KOPT-K1 (cell line): ENCODE data around the gene ATAD3B.
"Not testable (repeated sequence)": the region's sequence is repeated elsewhere in the genome, so short reads cannot be mapped to it uniquely, and the experiment has no call there.

Experiments used
- H3K27ac ChIP-seq: fragments of 200-600 bp; sonication (generic); 2 replicates; pipeline ENCODE4 v1.5.1; 2016; ENCODE audit warnings: antibody characterized with exemption, mild to moderate bottlenecking, low read depth, low read length; ENCODE audit not compliant: poor library complexity, severe bottlenecking
- H3K36me3 ChIP-seq: fragments of 200-600 bp; sonication (generic); 2 replicates; pipeline ENCODE4 v1.5.1; 2017; ENCODE audit warnings: antibody characterized with exemption, mild to moderate bottlenecking, low read length, moderate library complexity; ENCODE audit not compliant: insufficient read depth
- H3K9me3 ChIP-seq: fragments of 200-600 bp; sonication (generic); 2 replicates; pipeline ENCODE4 v1.5.1; 2017; ENCODE audit warnings: antibody characterized with exemption, low read length, mild to moderate bottlenecking; ENCODE audit not compliant: insufficient read depth, poor library complexity, severe bottlenecking

Gene ATAD3B

GRCh38 chr1:1471389-1472052, at the start of gene ATAD3B:
Gene ATAD3B, plus strand, starts transcription at chr1:1471765. Its CDS starts 120 bp downstream, at chr1:1471885.
- peaks cover 15% of the 10 kb centered on the region; the same call in 1 of the 2 replicates for H3K36me3 ChIP-seq
- H3K27ac ChIP-seq = peak within 1 kb of the TSS; percentile 57
- H3K9me3 ChIP-seq = no peaks in the 10 kb centered on the region

GRCh38 chr1:1421907-1422464, 49.6 kb upstream of the ATAD3B start:
- Histone ChIP-seq H3K27ac (no peak overlapping the region), H3K9me3 (no peaks in the 10 kb centered on the region), H3K36me3 (no peaks in the 10 kb centered on the region)

GRCh38 chr1:1422465-1423244, 48.9 kb upstream of the ATAD3B start:
- H3K27ac ChIP-seq = peak overlapping the region; percentile 29

GRCh38 chr1:1423245-1423597, 48.3 kb upstream of the ATAD3B start:
- Histone ChIP-seq H3K27ac (no peak overlapping the region), H3K9me3 (no peaks in the 10 kb centered on the region), H3K36me3 (no peaks in the 10 kb centered on the region)

More at GRCh38 chr1:1422465-1423244, 48.9 kb upstream of the ATAD3B start:
- Histone ChIP-seq H3K9me3 (no peaks in the 10 kb centered on the region), H3K36me3 (no peaks in the 10 kb centered on the region)

GRCh38 chr1:1424707-1425106, 46.9 kb upstream of the ATAD3B start:
- Histone ChIP-seq H3K27ac (no peak overlapping the region), H3K9me3 (no peaks in the 10 kb centered on the region), H3K36me3 (no peaks in the 10 kb centered on the region)

GRCh38 chr1:1425426-1425752, 46.2 kb upstream of the ATAD3B start:
- Histone ChIP-seq H3K9me3 (no peaks in the 10 kb centered on the region), H3K27ac (peak overlapping the region; percentile 83), H3K36me3 (no peaks in the 10 kb centered on the region)

- H3K9me3 ChIP-seq = no peaks in the 10 kb centered on the region
- no peaks in the 10 kb centered on the region for H3K36me3 ChIP-seq
- peak overlapping the region; percentile 83 for H3K27ac ChIP-seq
Observed at GRCh38 chr1:1425753-1426495, 45.6 kb upstream of the ATAD3B start.

- Histone ChIP-seq H3K27ac (peak overlapping the region; percentile 83), H3K36me3 (no peaks in the 10 kb centered on the region), H3K9me3 (no peaks in the 10 kb centered on the region)
Observed at GRCh38 chr1:1426496-1427105, 45.0 kb upstream of the ATAD3B start.

GRCh38 chr1:1427106-1427819, 44.3 kb upstream of the ATAD3B start:
- Histone ChIP-seq H3K9me3 (no peaks in the 10 kb centered on the region), H3K27ac (peak overlapping the region; percentile 83), H3K36me3 (no peaks in the 10 kb centered on the region)

- H3K9me3 ChIP-seq = no peaks in the 10 kb centered on the region
- H3K27ac ChIP-seq = no peak overlapping the region
- H3K36me3 ChIP-seq = no peaks in the 10 kb centered on the region
Observed at GRCh38 chr1:1427820-1428148, 43.8 kb upstream of the ATAD3B start.

- Histone ChIP-seq H3K27ac (no peak overlapping the region), H3K9me3 (no peaks in the 10 kb centered on the region), H3K36me3 (no peaks in the 10 kb centered on the region)
Observed at GRCh38 chr1:1428174-1428573, 43.4 kb upstream of the ATAD3B start.

GRCh38 chr1:1428967-1429366, 42.6 kb upstream of the ATAD3B start:
- not testable (repeated sequence) for H3K9me3 ChIP-seq, H3K36me3 ChIP-seq, H3K27ac ChIP-seq

- Histone ChIP-seq H3K36me3 (no peaks in the 10 kb centered on the region), H3K9me3 (no peaks in the 10 kb centered on the region), H3K27ac (no peak overlapping the region)
Observed at GRCh38 chr1:1429671-1430073, 41.9 kb upstream of the ATAD3B start.

- Histone ChIP-seq H3K27ac (no peak overlapping the region), H3K36me3 (no peaks in the 10 kb centered on the region), H3K9me3 (no peaks in the 10 kb centered on the region)
Observed at GRCh38 chr1:1430114-1430982, 41.2 kb upstream of the ATAD3B start.
